OCI-LY3 (cell line): ENCODE data around the gene IFNGR1.

Experiments
- CTCF ChIP-seq: fragments of 200-600, 300-600 bp; sonication (generic); IDR thresholded peaks from 2 replicates; pipeline ENCODE4 v1.5.1; 2014; ENCODE audit warnings: antibody characterized with exemption, low read length, low read depth
- EZH2phosphoT487 ChIP-seq: fragments of 200-600 bp; shearing (Covaris generic); IDR thresholded peaks from 2 replicates; pipeline ENCODE4 v1.6.1; 2018; ENCODE audit warnings: antibody characterized with exemption, mixed run types, low read depth

GRCh38 chr6:137246164-137246563 is 27.0 kb upstream of the IFNGR1 start:
- TF ChIP-seq CTCF (no peak), EZH2phosphoT487 (no peak)
